DOHH2 (cell line): ENCODE results near the gene LRRC3.

Experiments used
- H3F3A ChIP-seq: fragments of 200-600 bp; sonication (generic), shearing (Covaris generic); 2 replicates; pipeline ENCODE4 v1.6.0; 2016; ENCODE audit warnings: antibody characterized with exemption, mild to moderate bottlenecking; ENCODE audit not compliant: control insufficient read depth, insufficient read depth
- H3K27ac ChIP-seq: fragments of 200-600 bp; sonication (generic); 2 replicates; pipeline ENCODE4 v1.5.1; 2014; ENCODE audit warnings: low read depth, mild to moderate bottlenecking, low read length, moderate library complexity
- H3K27me3 ChIP-seq: fragments of 200-600 bp; sonication (generic); 2 replicates; pipeline ENCODE4 v1.6.1; 2014; ENCODE audit warnings: mild to moderate bottlenecking, low read length, mixed read lengths; ENCODE audit not compliant: control insufficient read depth
- H3K36me3 ChIP-seq: fragments of 200-600 bp; sonication (generic); 2 replicates; pipeline ENCODE4 v1.6.1; 2014; ENCODE audit warnings: mild to moderate bottlenecking, low read length, moderate library complexity, mixed read lengths; ENCODE audit not compliant: control insufficient read depth
- H3K4me1 ChIP-seq: fragments of 200-600 bp; sonication (generic); 2 replicates; pipeline ENCODE4 v1.6.1; 2014; ENCODE audit warnings: mild to moderate bottlenecking, low read length, mixed read lengths; ENCODE audit not compliant: control insufficient read depth
- H3K4me2 ChIP-seq: fragments of 200-600 bp; sonication (generic); 2 replicates; pipeline ENCODE4 v1.6.0; 2014; ENCODE audit warnings: mild to moderate bottlenecking, low read length, moderate library complexity
- H3K4me3 ChIP-seq: fragments of 200-600 bp; sonication (generic); 2 replicates; pipeline ENCODE4 v1.5.1; 2014; ENCODE audit warnings: mild to moderate bottlenecking, low read length, mixed read lengths
- H3K79me2 ChIP-seq: fragments of 200-600 bp; sonication (generic); 2 replicates; pipeline ENCODE4 v1.6.1; 2014; ENCODE audit warnings: mild to moderate bottlenecking, low read length, mixed read lengths; ENCODE audit not compliant: control insufficient read depth
- H3K9me2 ChIP-seq: fragments of 200-600 bp; sonication (generic); replicated peaks from 2 replicates; pipeline ENCODE4 v1.6.1; 2014; ENCODE audit warnings: mild to moderate bottlenecking, low read length, mixed read lengths; ENCODE audit not compliant: control insufficient read depth
- H3K9me3 ChIP-seq: fragments of 200-600 bp; sonication (generic); 2 replicates; pipeline ENCODE4 v1.6.1; 2014; ENCODE audit warnings: antibody characterized with exemption, low read length, mixed read lengths; ENCODE audit not compliant: control insufficient read depth, insufficient read depth
- H4K20me1 ChIP-seq: fragments of 200-600 bp; sonication (generic); 2 replicates; pipeline ENCODE4 v1.6.0; 2014; ENCODE audit warnings: low read depth, mild to moderate bottlenecking, antibody characterized with exemption, low read length, moderate library complexity; ENCODE audit not compliant: control insufficient read depth, insufficient read depth
- EZH2phosphoT487 ChIP-seq: fragments of 200-600 bp; sonication (generic); IDR thresholded peaks from 2 replicates; pipeline ENCODE4 v1.6.1; 2017; ENCODE audit warnings: borderline replicate concordance, mild to moderate bottlenecking, antibody characterized with exemption, low read length, moderate library complexity, mixed read lengths
- TF ChIP-seq, protein P1 (sequence below): fragments of 200-600 bp; sonication (generic); IDR thresholded peaks from one replicate; pipeline ENCODE4 v1.5.1; 2014; ENCODE audit warnings: antibody characterized with exemption, mild to moderate bottlenecking, low read depth, low read length; ENCODE audit not compliant: poor library complexity, severe bottlenecking

Gene LRRC3

GRCh38 chr21:44407493-44407892, 47.8 kb upstream of the LRRC3 start:
- Histone ChIP-seq H3K79me2 (no peaks in the 10 kb centered on the region), H3K27ac (no peak overlapping the region), H3K4me3 (no peak overlapping the region), H3K9me3 (peaks cover 40% of the 10 kb centered on the region; the same call in 1 of the 2 replicates), H3F3A (peaks cover 8% of the 10 kb centered on the region), H3K9me2 (no peaks in the 10 kb centered on the region), H4K20me1 (no peaks in the 10 kb centered on the region), H3K4me2 (no peak overlapping the region), H3K27me3 (no peaks in the 10 kb centered on the region), H3K4me1 (no peaks in the 10 kb centered on the region), H3K36me3 (no peaks in the 10 kb centered on the region)
- no peak for TF ChIP-seq EZH2phosphoT487
- TF ChIP-seq, protein P1, sequence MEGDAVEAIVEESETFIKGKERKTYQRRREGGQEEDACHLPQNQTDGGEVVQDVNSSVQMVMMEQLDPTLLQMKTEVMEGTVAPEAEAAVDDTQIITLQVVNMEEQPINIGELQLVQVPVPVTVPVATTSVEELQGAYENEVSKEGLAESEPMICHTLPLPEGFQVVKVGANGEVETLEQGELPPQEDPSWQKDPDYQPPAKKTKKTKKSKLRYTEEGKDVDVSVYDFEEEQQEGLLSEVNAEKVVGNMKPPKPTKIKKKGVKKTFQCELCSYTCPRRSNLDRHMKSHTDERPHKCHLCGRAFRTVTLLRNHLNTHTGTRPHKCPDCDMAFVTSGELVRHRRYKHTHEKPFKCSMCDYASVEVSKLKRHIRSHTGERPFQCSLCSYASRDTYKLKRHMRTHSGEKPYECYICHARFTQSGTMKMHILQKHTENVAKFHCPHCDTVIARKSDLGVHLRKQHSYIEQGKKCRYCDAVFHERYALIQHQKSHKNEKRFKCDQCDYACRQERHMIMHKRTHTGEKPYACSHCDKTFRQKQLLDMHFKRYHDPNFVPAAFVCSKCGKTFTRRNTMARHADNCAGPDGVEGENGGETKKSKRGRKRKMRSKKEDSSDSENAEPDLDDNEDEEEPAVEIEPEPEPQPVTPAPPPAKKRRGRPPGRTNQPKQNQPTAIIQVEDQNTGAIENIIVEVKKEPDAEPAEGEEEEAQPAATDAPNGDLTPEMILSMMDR = no peak

DNA sequence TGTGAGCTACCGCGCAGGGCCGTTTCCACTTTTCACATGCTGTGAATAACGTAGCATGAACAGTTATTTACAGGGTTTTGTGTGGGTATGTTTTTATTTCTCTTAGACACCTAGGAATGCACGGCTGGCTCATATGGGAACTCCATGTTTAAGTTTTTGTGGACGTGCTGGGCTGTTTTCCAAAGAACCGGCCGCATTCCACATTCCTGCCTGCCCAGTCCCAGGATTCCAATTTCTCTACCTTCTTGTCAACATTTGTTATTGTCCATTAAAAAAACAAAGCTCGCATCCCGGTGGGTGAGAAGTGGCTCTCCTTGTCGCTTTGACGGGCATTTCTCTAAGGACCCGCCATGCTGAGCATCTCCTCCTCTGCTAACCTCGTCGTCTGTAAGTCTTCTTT, 47.1 kb upstream of the LRRC3 start:
- no peaks in the 10 kb centered on the region for H3K4me1 ChIP-seq
- H3K4me2 ChIP-seq = no peak overlapping the region
- H3K79me2 ChIP-seq = no peaks in the 10 kb centered on the region
- H3F3A ChIP-seq = peaks cover 8% of the 10 kb centered on the region
- H4K20me1 ChIP-seq = no peaks in the 10 kb centered on the region
- H3K9me3 ChIP-seq = peaks cover 33% of the 10 kb centered on the region; the same call in 1 of the 2 replicates
- no peak overlapping the region for H3K27ac ChIP-seq
- H3K4me3 ChIP-seq = no peak overlapping the region
- no peaks in the 10 kb centered on the region for H3K9me2 ChIP-seq
- TF ChIP-seq EZH2phosphoT487 = no peak
- TF ChIP-seq, protein P1 = no peak
- H3K36me3 ChIP-seq = no peaks in the 10 kb centered on the region
- no peaks in the 10 kb centered on the region for H3K27me3 ChIP-seq

GRCh38 chr21:44413566-44414290, 41.6 kb upstream of the LRRC3 start:
- Histone ChIP-seq H3F3A (no peaks in the 10 kb centered on the region), H3K4me1 (no peaks in the 10 kb centered on the region), H3K9me3 (peaks cover 46% of the 10 kb centered on the region), H3K4me3 (no peak overlapping the region), H3K4me2 (no peak overlapping the region), H3K27ac (no peak overlapping the region), H3K79me2 (no peaks in the 10 kb centered on the region), H4K20me1 (no peaks in the 10 kb centered on the region), H3K36me3 (no peaks in the 10 kb centered on the region), H3K27me3 (no peaks in the 10 kb centered on the region), H3K9me2 (no peaks in the 10 kb centered on the region)
- TF ChIP-seq EZH2phosphoT487 = no peak
- TF ChIP-seq, protein P1 = no peak
